ENCODE results near the gene SIGLEC11. TPM values are rescaled to one million over a fixed set of nuclear protein-coding genes. Genes with fewer than 3 reads are reported as not detected.

SIGLEC11 gene
- polyA plus RNA-seq, 1 of the 3 experiments (the other 2 are of a cell fraction), result not detected

GRCh38 chr19:49975051-49975450 lies 14.1 kb upstream of the SIGLEC11 start:
- no peak overlapping the region for H3K9ac ChIP-seq
- TF ChIP-seq CHD2 (IDR thresholded peaks at IDR 0.05; ENCODE audit: low read length, partially characterized antibody), result no peak
- TF ChIP-seq SIN3A (IDR thresholded peaks at IDR 0.05; ENCODE audit: borderline replicate concordance, low read depth, low read length), result no peak
- TF ChIP-seq GABPA (IDR thresholded peaks at IDR 0.05; ENCODE audit: low read depth), result no peak
- no peak for TF ChIP-seq RCOR1 (IDR thresholded peaks at IDR 0.05; ENCODE audit: low read length)
- no peak for TF ChIP-seq ELF1 (IDR thresholded peaks at IDR 0.05)
- no peak for TF ChIP-seq FOXM1 (IDR thresholded peaks at IDR 0.05; ENCODE audit: low read depth)
- no peak for TF ChIP-seq EZH2phosphoT487 (IDR thresholded peaks at IDR 0.05; ENCODE audit: borderline replicate concordance, low read depth)
- no peak for TF ChIP-seq FOXJ3 (CRISPR knock-in tag; IDR thresholded peaks at IDR 0.05)
- TF ChIP-seq, protein P1, sequence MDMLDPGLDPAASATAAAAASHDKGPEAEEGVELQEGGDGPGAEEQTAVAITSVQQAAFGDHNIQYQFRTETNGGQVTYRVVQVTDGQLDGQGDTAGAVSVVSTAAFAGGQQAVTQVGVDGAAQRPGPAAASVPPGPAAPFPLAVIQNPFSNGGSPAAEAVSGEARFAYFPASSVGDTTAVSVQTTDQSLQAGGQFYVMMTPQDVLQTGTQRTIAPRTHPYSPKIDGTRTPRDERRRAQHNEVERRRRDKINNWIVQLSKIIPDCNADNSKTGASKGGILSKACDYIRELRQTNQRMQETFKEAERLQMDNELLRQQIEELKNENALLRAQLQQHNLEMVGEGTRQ (IDR thresholded peaks at IDR 0.05; ENCODE audit: borderline replicate concordance, low read depth, low read length), result no peak
- TF ChIP-seq, protein P2, sequence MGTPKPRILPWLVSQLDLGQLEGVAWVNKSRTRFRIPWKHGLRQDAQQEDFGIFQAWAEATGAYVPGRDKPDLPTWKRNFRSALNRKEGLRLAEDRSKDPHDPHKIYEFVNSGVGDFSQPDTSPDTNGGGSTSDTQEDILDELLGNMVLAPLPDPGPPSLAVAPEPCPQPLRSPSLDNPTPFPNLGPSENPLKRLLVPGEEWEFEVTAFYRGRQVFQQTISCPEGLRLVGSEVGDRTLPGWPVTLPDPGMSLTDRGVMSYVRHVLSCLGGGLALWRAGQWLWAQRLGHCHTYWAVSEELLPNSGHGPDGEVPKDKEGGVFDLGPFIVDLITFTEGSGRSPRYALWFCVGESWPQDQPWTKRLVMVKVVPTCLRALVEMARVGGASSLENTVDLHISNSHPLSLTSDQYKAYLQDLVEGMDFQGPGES (IDR thresholded peaks at IDR 0.05; ENCODE audit: low read depth, low read length), result no peak
- TF ChIP-seq REST (IDR thresholded peaks at IDR 0.05; ENCODE audit: low read depth, low read length), result no peak
- TF ChIP-seq PBX3 (IDR thresholded peaks at IDR 0.05), result no peak
- TF ChIP-seq GATA2 (CRISPR knock-in tag; IDR thresholded peaks at IDR 0.05), result no peak
- TF ChIP-seq POLR2AphosphoS5 (IDR thresholded peaks at IDR 0.05; ENCODE audit: low read depth, low read length), result no peak
- TF ChIP-seq TCF12 (IDR thresholded peaks at IDR 0.05), result no peak
- TF ChIP-seq YY1 (IDR thresholded peaks at IDR 0.05; ENCODE audit: low read depth), result no peak
- TF ChIP-seq NRF1 (IDR thresholded peaks at IDR 0.05; ENCODE audit: low read depth, low read length), result no peak
- no peak for TF ChIP-seq EP300 (IDR thresholded peaks at IDR 0.05; ENCODE audit: borderline replicate concordance in 1 of 2, low read depth in 1 of 2, low read length in 1 of 2)
- no peak for TF ChIP-seq CTCF (IDR thresholded peaks at IDR 0.05)
- TF ChIP-seq ZBTB33 (IDR thresholded peaks at IDR 0.05; ENCODE audit: borderline replicate concordance, low read depth), result no peak
- no peaks in the 10 kb centered on the region for H4K20me1 ChIP-seq (ENCODE audit: insufficient read depth)
- H3K4me2 ChIP-seq, result no peak overlapping the region
- no peaks in the 10 kb centered on the region for H3K79me2 ChIP-seq (ENCODE audit: insufficient read depth)
- no peak overlapping the region for H2AFZ ChIP-seq (ENCODE audit: low read depth)
- H3K9me2 ChIP-seq, result no peaks in the 10 kb centered on the region
- ChIA-PET POLR2A (no interaction called here), CTCF (interaction anchor here (1.0 to 1.3 kb wide), 2 partner anchors 9 to 18 kb away, joined by 3 read pairs; no protein-coding TSS in a partner anchor)
- H3K4me1 ChIP-seq (ENCODE audit: control insufficient read depth in 1 of 2, insufficient read depth in 2 of 2, low read depth in 1 of 2, low read length in 1 of 2), result no peaks in the 10 kb centered on the region
- H3K27ac ChIP-seq (ENCODE audit: low read depth in 2 of 2, low read length in 1 of 2), result no peak overlapping the region
- DNase-seq, result no peak
- H3F3A ChIP-seq (replicated peaks; ENCODE audit: insufficient read depth), result no peaks in the 10 kb centered on the region
- 71% methylated on average over 4 of the region's 7 CpGs for WGBS (ENCODE audit: low lambda C conversion rate)
- no peaks in the 10 kb centered on the region for H3K27me3 ChIP-seq (ENCODE audit: insufficient read depth)
- no peak overlapping the region for H3K4me3 ChIP-seq (ENCODE audit: low read depth in 2 of 2, low read length in 1 of 2)
- H3K36me3 ChIP-seq (replicated peaks in 1 of 2; ENCODE audit: control insufficient read depth in 1 of 2, insufficient read depth in 2 of 2, low read length in 1 of 2), result no peaks in the 10 kb centered on the region
- H3K9me3 ChIP-seq, result no peaks in the 10 kb centered on the region

Data from SK-N-SH (cell line).